Central memory CD8-positive, alpha-beta T cell (primary cell): ENCODE measurements around the gene SUPT3H.

Source experiments
- ATAC-seq: fragments of 150-1000 bp; cut with Tn5 transposase; replicated peaks from 2 replicates; pipeline ENCODE4 v1.10.0; 2022; ENCODE audit warnings: mild to moderate bottlenecking, moderate FRiP score, moderate number of reproducible peaks; ENCODE audit not compliant: poor library complexity, severe bottlenecking; ENCODE audit errors: extremely low read depth
- DNase-seq, 2 donors: peaks; one replicate each; pipeline ENCODE4 v3.0.0; 2021; ENCODE audit warnings: low spot score in 2 of 2
- H3K27ac Mint-ChIP-seq: one replicate; pipeline ENCODE4 v1.8.0; 2022; ENCODE audit warnings: low read depth, mild to moderate bottlenecking, moderate library complexity, mixed read lengths
- H3K27me3 Mint-ChIP-seq: one replicate; pipeline ENCODE4 v1.8.0; 2022; ENCODE audit warnings: mixed read lengths
- H3K36me3 Mint-ChIP-seq: one replicate; pipeline ENCODE4 v1.8.0; 2022; ENCODE audit warnings: mild to moderate bottlenecking, moderate library complexity, mixed read lengths; ENCODE audit not compliant: insufficient read depth
- H3K4me1 Mint-ChIP-seq: one replicate; pipeline ENCODE4 v1.8.0; 2022; ENCODE audit warnings: mixed read lengths
- H3K4me3 Mint-ChIP-seq: one replicate; pipeline ENCODE4 v1.8.0; 2022; ENCODE audit warnings: mild to moderate bottlenecking, moderate library complexity, mixed read lengths
- H3K9me3 Mint-ChIP-seq: one replicate; pipeline ENCODE4 v1.8.0; 2022; ENCODE audit warnings: mixed read lengths

SUPT3H gene

GRCh38 chr6:45038226-45038625 lies 339.5 kb downstream of the SUPT3H start:
- no peak overlapping the region for H3K4me3 Mint-ChIP-seq
- DNase-seq = no peak
- no peak overlapping the region for H3K27ac Mint-ChIP-seq
- no peaks in the 10 kb centered on the region for H3K4me1 Mint-ChIP-seq
- peaks cover 2% of the 10 kb centered on the region for H3K36me3 Mint-ChIP-seq
- ATAC-seq = no peak
- H3K9me3 Mint-ChIP-seq = no peaks in the 10 kb centered on the region
- H3K27me3 Mint-ChIP-seq = no peaks in the 10 kb centered on the region

DNA sequence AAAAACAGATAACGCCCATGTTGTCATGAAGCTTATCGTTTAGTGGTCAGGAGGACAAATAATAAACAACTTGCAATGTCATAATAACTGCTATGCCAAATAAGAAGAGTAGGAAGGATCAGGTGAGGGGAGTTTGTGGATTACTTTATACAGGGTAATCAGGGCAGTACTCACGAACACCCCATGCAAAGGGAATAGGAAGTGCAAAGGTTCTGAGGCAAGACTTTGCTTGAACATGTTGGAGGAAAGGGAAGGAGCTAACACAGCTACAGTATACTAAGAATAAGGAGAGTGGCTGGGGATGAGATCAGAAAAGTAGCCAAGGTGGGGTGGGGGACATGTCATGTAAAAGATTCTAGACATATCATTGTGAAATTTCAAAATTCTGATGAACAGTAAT lies 341.6 kb downstream of the SUPT3H start:
- H3K4me1 Mint-ChIP-seq = no peaks in the 10 kb centered on the region
- H3K27me3 Mint-ChIP-seq = no peaks in the 10 kb centered on the region
- ATAC-seq = no peak
- peaks cover 2% of the 10 kb centered on the region for H3K36me3 Mint-ChIP-seq
- H3K9me3 Mint-ChIP-seq = no peaks in the 10 kb centered on the region
- no peak overlapping the region for H3K27ac Mint-ChIP-seq
- no peak overlapping the region for H3K4me3 Mint-ChIP-seq
- no peak for DNase-seq

GRCh38 chr6:45032426-45032825 lies 345.3 kb downstream of the SUPT3H start:
- no peaks in the 10 kb centered on the region for H3K27me3 Mint-ChIP-seq
- no peaks in the 10 kb centered on the region for H3K4me1 Mint-ChIP-seq
- ATAC-seq (no peak), DNase-seq (no peak)
- H3K9me3 Mint-ChIP-seq = no peaks in the 10 kb centered on the region
- H3K36me3 Mint-ChIP-seq = no peaks in the 10 kb centered on the region
- no peak overlapping the region for H3K27ac Mint-ChIP-seq
- H3K4me3 Mint-ChIP-seq = no peak overlapping the region

GRCh38 chr6:45031601-45032000 lies 346.1 kb downstream of the SUPT3H start:
- Mint-ChIP-seq H3K36me3 (no peaks in the 10 kb centered on the region), H3K9me3 (no peaks in the 10 kb centered on the region)

GRCh38 chr6:45027126-45027525 lies 350.6 kb downstream of the SUPT3H start:
- H3K9me3 Mint-ChIP-seq = no peaks in the 10 kb centered on the region
- H3K4me1 Mint-ChIP-seq = peaks cover 8% of the 10 kb centered on the region
- no peak overlapping the region for H3K4me3 Mint-ChIP-seq
- H3K36me3 Mint-ChIP-seq = no peaks in the 10 kb centered on the region
- no peaks in the 10 kb centered on the region for H3K27me3 Mint-ChIP-seq
- no peak overlapping the region for H3K27ac Mint-ChIP-seq
- DNase-seq (no peak), ATAC-seq (no peak)

More at GRCh38 chr6:45031601-45032000, 346.1 kb downstream of the SUPT3H start:
- ATAC-seq = no peak
- Mint-ChIP-seq H3K4me3 (no peak overlapping the region), H3K27ac (no peak overlapping the region), H3K4me1 (no peaks in the 10 kb centered on the region), H3K27me3 (no peaks in the 10 kb centered on the region)
- no peak for DNase-seq

DNA sequence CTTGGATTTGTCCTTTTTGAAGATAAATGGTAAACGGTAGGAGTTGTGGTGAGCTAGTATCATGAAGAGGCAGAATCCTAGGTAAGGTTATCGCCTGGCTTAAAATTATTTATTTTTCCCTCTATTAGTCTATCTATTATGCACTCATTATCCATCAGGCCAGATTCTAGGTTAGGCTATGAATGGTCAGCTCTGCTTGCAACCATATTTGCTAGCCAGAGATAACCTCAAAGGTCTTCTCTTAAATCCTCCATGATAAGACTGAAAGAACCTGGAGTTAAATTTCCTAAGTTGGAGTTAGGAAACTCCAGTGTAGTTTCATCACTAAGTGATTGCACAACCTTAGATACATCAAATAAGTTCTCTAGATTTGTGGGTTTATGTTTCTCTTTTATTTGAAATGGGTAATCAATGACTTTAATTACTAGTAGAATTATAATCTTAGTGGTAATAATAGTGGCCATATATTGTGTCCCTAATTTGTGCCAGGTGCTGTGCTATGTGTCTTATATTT lies 351.7 kb downstream of the SUPT3H start:
- ATAC-seq (no peak), DNase-seq (no peak)
- Mint-ChIP-seq H3K9me3 (no peaks in the 10 kb centered on the region), H3K27me3 (no peaks in the 10 kb centered on the region), H3K4me1 (peaks cover 11% of the 10 kb centered on the region), H3K36me3 (no peaks in the 10 kb centered on the region), H3K4me3 (no peak overlapping the region), H3K27ac (no peak overlapping the region)

DNA sequence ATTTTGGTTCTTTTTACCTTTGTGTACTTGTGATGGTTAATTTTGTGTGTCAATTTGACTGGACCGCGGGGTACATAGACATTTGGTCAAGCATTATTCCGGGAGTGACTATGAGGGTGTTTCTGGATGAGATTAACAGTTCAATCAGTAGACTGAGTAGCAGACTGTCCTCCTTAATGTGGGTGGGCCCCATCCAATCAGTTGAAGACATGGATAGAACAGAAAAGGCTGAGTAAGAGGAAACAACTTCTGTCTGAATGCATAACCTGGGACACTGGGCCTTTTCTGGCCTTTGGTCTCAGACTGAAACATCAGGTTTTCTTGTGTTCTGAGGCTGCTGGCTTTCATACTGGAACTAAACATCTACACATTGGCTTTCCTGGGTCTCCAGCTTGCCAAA lies 353.1 kb downstream of the SUPT3H start:
- Mint-ChIP-seq H3K4me3 (no peak overlapping the region), H3K36me3 (no peaks in the 10 kb centered on the region), H3K9me3 (no peaks in the 10 kb centered on the region), H3K27me3 (no peaks in the 10 kb centered on the region), H3K27ac (no peak overlapping the region), H3K4me1 (peaks cover 11% of the 10 kb centered on the region)
- ATAC-seq (no peak), DNase-seq (no peak)

- H3K27me3 Mint-ChIP-seq = no peaks in the 10 kb centered on the region
- H3K9me3 Mint-ChIP-seq = no peaks in the 10 kb centered on the region
- peaks cover 11% of the 10 kb centered on the region for H3K4me1 Mint-ChIP-seq
- H3K27ac Mint-ChIP-seq = peak overlapping the region; percentile 19
- ATAC-seq (peak; percentile 71), DNase-seq (no peak)
- no peak overlapping the region for H3K4me3 Mint-ChIP-seq
- H3K36me3 Mint-ChIP-seq = no peaks in the 10 kb centered on the region
These were observed 356.1 kb downstream of the SUPT3H start for GRCh38 chr6:45021676-45022075.

- Mint-ChIP-seq H3K27me3 (no peaks in the 10 kb centered on the region), H3K4me1 (no peaks in the 10 kb centered on the region), H3K27ac (no peak overlapping the region), H3K36me3 (no peaks in the 10 kb centered on the region), H3K9me3 (no peaks in the 10 kb centered on the region), H3K4me3 (no peak overlapping the region)
- no peak for DNase-seq
- no peak for ATAC-seq
These were observed 365.0 kb downstream of the SUPT3H start for GRCh38 chr6:45012687-45013086.

GRCh38 chr6:45009576-45009975 lies 368.2 kb downstream of the SUPT3H start:
- no peak overlapping the region for H3K27ac Mint-ChIP-seq
- H3K27me3 Mint-ChIP-seq = no peaks in the 10 kb centered on the region
- no peak for DNase-seq
- no peaks in the 10 kb centered on the region for H3K4me1 Mint-ChIP-seq
- H3K4me3 Mint-ChIP-seq = no peak overlapping the region
- no peaks in the 10 kb centered on the region for H3K36me3 Mint-ChIP-seq
- no peak for ATAC-seq
- H3K9me3 Mint-ChIP-seq = no peaks in the 10 kb centered on the region

GRCh38 chr6:45006893-45007292 lies 370.8 kb downstream of the SUPT3H start:
- ATAC-seq (no peak), DNase-seq (no peak)
- Mint-ChIP-seq H3K9me3 (no peaks in the 10 kb centered on the region), H3K27ac (peak overlapping the region; percentile 38), H3K36me3 (peaks cover 4% of the 10 kb centered on the region), H3K27me3 (no peaks in the 10 kb centered on the region), H3K4me1 (no peaks in the 10 kb centered on the region), H3K4me3 (no peak overlapping the region)

- Mint-ChIP-seq H3K4me1 (peaks cover 7% of the 10 kb centered on the region), H3K9me3 (no peaks in the 10 kb centered on the region), H3K4me3 (no peak overlapping the region), H3K36me3 (peaks cover 4% of the 10 kb centered on the region), H3K27ac (no peak overlapping the region), H3K27me3 (no peaks in the 10 kb centered on the region)
- ATAC-seq = no peak
- no peak for DNase-seq
These were observed 373.8 kb downstream of the SUPT3H start for GRCh38 chr6:45003961-45004360.

GRCh38 chr6:45003387-45003786 lies 374.3 kb downstream of the SUPT3H start:
- H3K9me3 Mint-ChIP-seq = no peaks in the 10 kb centered on the region
- DNase-seq (no peak), ATAC-seq (no peak)
- peaks cover 7% of the 10 kb centered on the region for H3K4me1 Mint-ChIP-seq
- H3K27me3 Mint-ChIP-seq = no peaks in the 10 kb centered on the region
- H3K27ac Mint-ChIP-seq = no peak overlapping the region
- no peak overlapping the region for H3K4me3 Mint-ChIP-seq
- H3K36me3 Mint-ChIP-seq = peaks cover 4% of the 10 kb centered on the region
